A549 (cell line): ENCODE results near the gene CBARP. TPM values are rescaled to one million over a fixed set of nuclear protein-coding genes. Genes with fewer than 3 reads are reported as not detected.

Experiments
- ATAC-seq, 2 experiments: fragments of 200-7000 bp in 1 of 2; fragments of >200 bp in 1 of 2; cut with Nextera tagmentation in 1 of 2; cut with Tn5 transposase in 1 of 2; 3 replicates each; pipeline versions ENCODE4 v1.8.0 to v1.9.1; 2018 to 2020; ENCODE audit warnings: mild to moderate bottlenecking in 1 of 2, moderate library complexity in 1 of 2
- CTCF ChIA-PET: fragments of 300-600 bp; sonication (Branson Sonifier 250); formaldehyde crosslinking; extraction: SDS; loops from one replicate; lab custom pipeline; 2021; ENCODE audit warnings: antibody characterized with exemption, inconsistent platforms; lab: Yijun Ruan, JAX
- POLR2A ChIA-PET: fragments of 350-600 bp; formaldehyde crosslinking; extraction: SDS; loops from one replicate; lab custom pipeline; 2021; ENCODE audit warnings: antibody characterized with exemption, inconsistent platforms; lab: Yijun Ruan, JAX
- DNase-seq, 2 experiments: peaks; one replicate each; pipeline versions ENCODE4 v3.0.0 to v3.0.0-alpha.2; 2011 to 2016; ENCODE audit warnings: low read depth in 1 of 2, low spot score in 1 of 2
- FAIRE-seq: peaks from 2 replicates; lab custom pipeline; 2011; peaks lifted over from hg19 to GRCh38; lab: Jason Lieb, UNC
- H3K27ac ChIP-seq, 2 experiments: fragments of >200 bp; sonication (Bioruptor Twin); formaldehyde crosslinking; 3 replicates each; pipeline ENCODE4 v1.5.1; 2016 to 2017
- H3K4me1 ChIP-seq: fragments of >200 bp; sonication (Bioruptor Twin); formaldehyde crosslinking; 3 replicates; pipeline ENCODE4 v1.6.1; 2016
- H3K4me2 ChIP-seq: fragments of >200 bp; sonication (Bioruptor Twin); formaldehyde crosslinking; 3 replicates; pipeline ENCODE4 v1.6.1; 2016
- H3K4me3 ChIP-seq: fragments of >200 bp; sonication (Bioruptor Twin); formaldehyde crosslinking; 3 replicates; pipeline ENCODE4 v1.5.1; 2016
- H3K9me3 ChIP-seq: fragments of >200 bp; sonication (Bioruptor Twin); formaldehyde crosslinking; 3 replicates; pipeline ENCODE4 v1.6.1; 2016
- BCL3 ChIP-seq: fragments of >200 bp; sonication (Bioruptor Twin); formaldehyde crosslinking; IDR thresholded peaks from 3 replicates; pipeline ENCODE4 v1.6.1; 2016
- EHF ChIP-seq: fragments of 250-450 bp; sonication (Bioruptor Pico); IDR thresholded peaks from 2 replicates; pipeline ENCODE4 v1.5.0; 2020; ENCODE audit warnings: mild to moderate bottlenecking
- ESRRA ChIP-seq: fragments of 150-350 bp; IDR thresholded peaks from 2 replicates; pipeline ENCODE4 v1.6.1; 2014; ENCODE audit warnings: mild to moderate bottlenecking, low read length, borderline replicate concordance
- HOXA7 ChIP-seq: fragments of 250-450 bp; sonication (Bioruptor Pico); IDR thresholded peaks from 2 replicates; pipeline ENCODE4 v1.5.0; 2020; ENCODE audit warnings: mild to moderate bottlenecking, moderate library complexity
- JUN ChIP-seq, 2 experiments: fragments of >200 bp; sonication (Bioruptor Twin); formaldehyde crosslinking; IDR thresholded peaks; 2 replicates in 1 of 2; 3 replicates in 1 of 2; pipeline ENCODE4 v1.6.1; 2016 to 2017
- MAFK ChIP-seq: fragments of 450-650 bp; IDR thresholded peaks from 2 replicates; pipeline ENCODE4 v1.6.1; 2014; ENCODE audit not compliant: partially characterized antibody
- MAX ChIP-seq: IDR thresholded peaks from 2 replicates; pipeline ENCODE4 v1.6.1; 2012
- PHF8 ChIP-seq: fragments of 200-600 bp; sonication (generic); IDR thresholded peaks from 2 replicates; pipeline ENCODE4 v1.6.1; 2016; ENCODE audit warnings: low read depth, mild to moderate bottlenecking, antibody characterized with exemption, moderate library complexity, borderline replicate concordance
- POLR2AphosphoS2 ChIP-seq: conservative IDR thresholded peaks from 2 replicates; pipeline ENCODE4 v1.6.1; 2012; ENCODE audit warnings: low read length, improper control_type of control experiment, inconsistent platforms
- RARB ChIP-seq: fragments of 250-450 bp; sonication (Bioruptor Pico); IDR thresholded peaks from 2 replicates; pipeline ENCODE4 v1.8.0; 2021; ENCODE audit warnings: mild to moderate bottlenecking, moderate library complexity
- RNF2 ChIP-seq: fragments of 200-600 bp; sonication (generic); IDR thresholded peaks from 2 replicates; pipeline ENCODE4 v1.6.1; 2016; ENCODE audit warnings: low read depth, mild to moderate bottlenecking, antibody characterized with exemption, moderate library complexity, borderline replicate concordance
- WGBS: methylation state at CpG from one replicate; pipeline ENCODE4 v1.1.6; 2017; ENCODE audit errors: missing lambda C conversion rate; 5-methylcytosine and 5-hydroxymethylcytosine counted together
- polyA plus RNA-seq, 4 experiments: library from polyadenylated mRNA; depleted of rRNA in 3 of 4; stranded (reverse); fragments of >200 nt; fragmentation: RNase III in 1 of 4; extraction: RNeasy Plus Mini Kit Qiagen cat#74134 plus additional on column Dnase treatment in 1 of 4; gene quantifications; 2 replicates in 3 of 4; 3 replicates in 1 of 4; pipeline ENCODE4 v1.2.3, GENCODE V29; 2011 to 2017
- TF ChIP-seq, protein P1 (sequence below): IDR thresholded peaks from 2 replicates; pipeline ENCODE4 v1.6.1; 2012; ENCODE audit warnings: low read depth, borderline replicate concordance

The CBARP gene
- polyA plus RNA-seq, 2 of the 4 experiments (the other 2 are of a cell fraction): 0.19 to 2.0 TPM

DNA sequence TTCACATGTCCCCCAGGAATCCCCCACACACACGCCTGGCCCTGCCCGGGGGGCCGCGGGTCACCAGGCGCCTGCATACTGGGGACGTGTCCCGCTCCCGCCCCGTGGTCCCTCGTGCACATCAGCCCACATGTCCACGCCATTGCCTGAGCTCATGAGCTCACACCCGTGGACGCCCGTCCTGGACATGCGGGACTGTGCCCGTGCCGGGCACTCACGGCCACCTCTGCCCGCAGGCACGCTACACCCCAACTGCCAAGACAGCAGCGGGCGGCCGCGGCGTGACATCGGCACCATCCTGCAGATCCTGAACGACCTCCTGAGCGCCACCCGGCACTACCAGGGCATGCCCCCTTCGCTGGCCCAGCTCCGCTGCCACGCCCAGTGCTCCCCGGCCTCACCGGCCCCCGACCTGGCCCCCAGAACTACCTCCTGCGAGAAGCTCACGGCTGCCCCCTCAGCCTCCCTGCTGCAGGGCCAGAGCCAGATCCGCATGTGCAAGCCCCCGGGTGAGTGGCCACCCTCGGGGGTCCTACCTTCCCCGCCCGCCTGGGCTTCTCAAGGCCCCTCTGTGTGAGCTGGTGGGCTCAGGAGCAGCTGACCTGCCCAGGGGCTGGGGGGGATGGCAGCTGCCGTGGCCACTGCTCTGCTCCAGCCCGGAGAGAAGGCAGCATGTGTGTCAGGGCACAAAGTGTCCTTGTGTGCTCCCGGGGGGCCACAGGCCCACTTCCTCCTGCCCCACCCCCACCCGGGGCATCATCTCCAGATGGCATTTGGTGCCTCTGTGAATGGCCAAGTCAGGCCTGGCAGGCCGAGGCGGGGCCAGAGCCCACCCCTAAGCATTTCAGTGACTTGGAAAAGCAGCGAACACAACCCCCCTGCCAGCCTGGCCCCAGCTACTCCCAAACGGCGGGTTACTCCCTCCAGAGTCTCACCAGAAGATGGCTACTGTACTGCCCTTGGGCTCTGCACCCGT, 17.7 kb upstream of the CBARP start:
- Histone ChIP-seq H3K4me1 (peaks cover 69% of the 10 kb centered on the region), H3K4me3 (peak overlapping the region; percentile 97; the same call in 1 of the 3 replicates), H3K27ac (peak overlapping the region; percentile 100), H3K4me2 (peak overlapping the region; percentile 100), H3K9me3 (no peaks in the 10 kb centered on the region)
- WGBS: 77% methylated on average over 7 of the region's 52 CpGs
- FAIRE-seq: no peak
- ATAC-seq: no peak
- TF ChIP-seq JUN (IDR thresholded peaks at IDR 0.05) (peak in 1 of 2 experiments; percentile 19; a peak in 1 of 5 replicates), ESRRA (no peak)
- ChIA-PET POLR2A (interaction anchor here (5.0 kb wide), 1 partner anchor 14 kb away, joined by 62 read pairs; the partner anchor contains the start of gene CIRBP), CTCF (interaction anchor here (1.0 to 18.7 kb wide), 4 partner anchors 12 to 147 kb away, joined by 3 to 500 read pairs (median 58); partner anchors contain the start of genes ATP5F1D and CIRBP)
- no peak for DNase-seq

GRCh38 chr19:1254530-1255185, 16.9 kb upstream of the CBARP start:
- H3K27ac ChIP-seq: peak overlapping the region; percentile 100
- H3K4me2 ChIP-seq: peak overlapping the region; percentile 100
- H3K9me3 ChIP-seq: no peaks in the 10 kb centered on the region
- no peak for ATAC-seq
- TF ChIP-seq JUN (IDR thresholded peaks at IDR 0.05): no peak
- peak; percentile 61; the same call in 1 of the 2 replicates for TF ChIP-seq POLR2AphosphoS2
- TF ChIP-seq MAFK: no peak
- TF ChIP-seq RARB: no peak
- 0 out of 2 replicates have a peak, but pooled peaks have one; percentile 25 for TF ChIP-seq ESRRA
- peak overlapping the region; percentile 97 for H3K4me3 ChIP-seq
- H3K4me1 ChIP-seq: peaks cover 61% of the 10 kb centered on the region
- POLR2A ChIA-PET: interaction anchor here (2.2 to 5.0 kb wide), 2 partner anchors 11 to 15 kb away, joined by 32 to 62 read pairs; partner anchors contain the start of gene CIRBP
- no peak for FAIRE-seq
- 77% methylated on average over 7 of the region's 20 CpGs for WGBS
- no peak for DNase-seq
- CTCF ChIA-PET: interaction anchor here (2.4 to 18.7 kb wide), 3 partner anchors 11 to 34 kb away, joined by 10 to 500 read pairs (median 107); partner anchors contain the start of genes ATP5F1D and CIRBP

DNA sequence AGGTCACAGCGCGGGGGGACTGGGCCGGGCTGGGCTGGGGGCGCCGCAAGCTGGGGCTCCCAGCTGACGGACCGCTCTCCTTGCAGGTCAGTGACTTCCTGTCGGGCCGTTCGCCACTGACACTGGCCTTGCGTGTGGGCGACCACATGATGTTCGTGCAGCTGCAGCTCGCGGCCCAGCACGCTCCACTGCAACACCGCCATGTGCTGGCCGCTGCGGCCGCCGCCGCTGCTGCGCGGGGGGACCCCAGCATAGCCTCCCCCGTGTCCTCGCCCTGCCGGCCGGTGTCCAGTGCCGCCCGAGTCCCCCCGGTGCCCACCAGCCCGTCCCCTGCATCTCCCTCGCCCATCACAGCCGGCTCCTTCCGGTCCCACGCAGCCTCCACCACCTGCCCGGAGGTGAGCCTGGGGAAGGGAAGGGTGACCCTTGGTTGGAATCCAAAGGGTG, 16.3 kb upstream of the CBARP start:
- peak overlapping the region; percentile 100 for H3K4me2 ChIP-seq
- ATAC-seq (no peak), DNase-seq (no peak), FAIRE-seq (no peak)
- H3K4me3 ChIP-seq: peak overlapping the region; percentile 97
- peaks cover 55% of the 10 kb centered on the region for H3K4me1 ChIP-seq
- CTCF ChIA-PET: interaction anchor here (1.9 to 18.7 kb wide), 3 partner anchors 8 to 13 kb away, joined by 10 to 500 read pairs (median 107); partner anchors contain the start of genes ATP5F1D and CIRBP
- POLR2A ChIA-PET: interaction anchor here (0.6 to 5.0 kb wide), 4 partner anchors 7 to 44 kb away, joined by 7 to 62 read pairs (median 23); partner anchors contain the start of gene CIRBP
- peak overlapping the region; percentile 100 for H3K27ac ChIP-seq
- H3K9me3 ChIP-seq: no peaks in the 10 kb centered on the region
- no peak for TF ChIP-seq PHF8
- 0 out of 2 replicates have a peak, but pooled peaks have one; percentile 12 for TF ChIP-seq MAX
- TF ChIP-seq, all 56 proteins: peak for 1
- WGBS: 68% methylated on average over 5 of the region's 37 CpGs

- CTCF ChIA-PET: interaction anchor here (0.7 to 18.7 kb wide), 7 partner anchors 9 to 141 kb away, joined by 3 to 500 read pairs (median 6); partner anchors contain the start of genes ATP5F1D and CIRBP
- 0% methylated on average over 3 of the region's 23 CpGs for WGBS
These were observed 15.8 kb upstream of the CBARP start for GRCh38 chr19:1253514-1254080.

More at GRCh38 chr19:1253514-1254080, 15.8 kb upstream of the CBARP start:
- FAIRE-seq (no peak), ATAC-seq (peak in 1 of 2 experiments; percentile 19; a peak in 4 of 6 replicates), DNase-seq (peak in 1 of 2 experiments; percentile 79)
- Histone ChIP-seq H3K4me3 (peak overlapping the region; percentile 97), H3K4me1 (peaks cover 50% of the 10 kb centered on the region), H3K27ac (peak overlapping the region; percentile 100), H3K9me3 (no peaks in the 10 kb centered on the region), H3K4me2 (peak overlapping the region; percentile 100)
- POLR2A ChIA-PET: interaction anchor here (0.6 to 5.0 kb wide), 7 partner anchors 8 to 330 kb away, joined by 3 to 62 read pairs (median 9); partner anchors contain the start of genes CIRBP and FAM174C
- TF ChIP-seq, protein P1, sequence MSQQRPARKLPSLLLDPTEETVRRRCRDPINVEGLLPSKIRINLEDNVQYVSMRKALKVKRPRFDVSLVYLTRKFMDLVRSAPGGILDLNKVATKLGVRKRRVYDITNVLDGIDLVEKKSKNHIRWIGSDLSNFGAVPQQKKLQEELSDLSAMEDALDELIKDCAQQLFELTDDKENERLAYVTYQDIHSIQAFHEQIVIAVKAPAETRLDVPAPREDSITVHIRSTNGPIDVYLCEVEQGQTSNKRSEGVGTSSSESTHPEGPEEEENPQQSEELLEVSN: no peak
- TF ChIP-seq RNF2 (no peak), HOXA7 (CRISPR knock-in tag) (no peak), BCL3 (0 out of 3 replicates have a peak, but pooled peaks have one; percentile 6), EHF (no peak)
